ENCODE measurements around the gene GPRC6A. TPM values are rescaled to one million over a fixed set of nuclear protein-coding genes. Genes with fewer than 3 reads are reported as not detected.

GPRC6A gene
- total and polyA plus RNA-seq, 2 of the 13 experiments (the other 11 are each of a cell fraction or from before 2014, with no cell fraction given), result not detected

DNA sequence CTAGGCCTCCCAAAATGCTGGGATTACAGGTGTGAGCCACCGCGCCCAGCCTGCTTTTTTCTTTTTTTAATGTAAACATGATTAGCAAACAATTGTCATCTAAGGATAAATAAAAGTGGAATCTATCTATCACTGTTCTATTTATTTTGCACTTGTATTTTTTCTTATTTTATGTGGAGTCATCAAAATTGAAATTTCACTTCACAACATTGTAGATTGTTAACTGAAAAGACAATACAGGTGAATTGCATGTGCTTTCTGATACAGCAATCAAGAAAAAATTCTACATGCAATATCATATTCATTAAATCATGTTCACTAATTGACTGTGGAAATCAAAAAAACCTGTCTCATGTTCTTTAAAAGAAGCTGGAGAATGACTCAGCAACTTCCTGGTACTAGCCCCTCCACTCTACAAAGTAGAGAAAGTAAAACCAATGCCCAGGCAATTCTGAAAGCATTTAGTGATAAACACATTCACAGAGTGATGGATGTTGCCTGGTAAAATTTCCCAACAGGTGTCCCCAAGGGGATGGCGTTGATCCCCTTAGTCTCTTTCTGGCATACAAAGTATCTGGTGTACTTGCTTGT is 37.5 kb upstream of the GPRC6A start (continued):
- TF ChIP-seq, protein P1, sequence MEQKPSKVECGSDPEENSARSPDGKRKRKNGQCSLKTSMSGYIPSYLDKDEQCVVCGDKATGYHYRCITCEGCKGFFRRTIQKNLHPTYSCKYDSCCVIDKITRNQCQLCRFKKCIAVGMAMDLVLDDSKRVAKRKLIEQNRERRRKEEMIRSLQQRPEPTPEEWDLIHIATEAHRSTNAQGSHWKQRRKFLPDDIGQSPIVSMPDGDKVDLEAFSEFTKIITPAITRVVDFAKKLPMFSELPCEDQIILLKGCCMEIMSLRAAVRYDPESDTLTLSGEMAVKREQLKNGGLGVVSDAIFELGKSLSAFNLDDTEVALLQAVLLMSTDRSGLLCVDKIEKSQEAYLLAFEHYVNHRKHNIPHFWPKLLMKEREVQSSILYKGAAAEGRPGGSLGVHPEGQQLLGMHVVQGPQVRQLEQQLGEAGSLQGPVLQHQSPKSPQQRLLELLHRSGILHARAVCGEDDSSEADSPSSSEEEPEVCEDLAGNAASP (CRISPR knock-in tag; IDR thresholded peaks at IDR 0.05; ENCODE audit: borderline replicate concordance), result no peak
- no peak for TF ChIP-seq PHF20 (CRISPR knock-in tag; IDR thresholded peaks at IDR 0.05)
- no peak for TF ChIP-seq ZNF124 (CRISPR knock-in tag; IDR thresholded peaks at IDR 0.05)
- peak; percentile 83 to 93 for TF ChIP-seq MAFK (conservative IDR thresholded peaks at IDR 0.05 in 1 of 2, IDR thresholded peaks at IDR 0.05 in 1 of 2; ENCODE audit: low read length in 2 of 2)
- peak; percentile 64; the same call in 1 of the 2 replicates for TF ChIP-seq NFE2 (CRISPR knock-in tag; IDR thresholded peaks at IDR 0.05)
- TF ChIP-seq, protein P2, sequence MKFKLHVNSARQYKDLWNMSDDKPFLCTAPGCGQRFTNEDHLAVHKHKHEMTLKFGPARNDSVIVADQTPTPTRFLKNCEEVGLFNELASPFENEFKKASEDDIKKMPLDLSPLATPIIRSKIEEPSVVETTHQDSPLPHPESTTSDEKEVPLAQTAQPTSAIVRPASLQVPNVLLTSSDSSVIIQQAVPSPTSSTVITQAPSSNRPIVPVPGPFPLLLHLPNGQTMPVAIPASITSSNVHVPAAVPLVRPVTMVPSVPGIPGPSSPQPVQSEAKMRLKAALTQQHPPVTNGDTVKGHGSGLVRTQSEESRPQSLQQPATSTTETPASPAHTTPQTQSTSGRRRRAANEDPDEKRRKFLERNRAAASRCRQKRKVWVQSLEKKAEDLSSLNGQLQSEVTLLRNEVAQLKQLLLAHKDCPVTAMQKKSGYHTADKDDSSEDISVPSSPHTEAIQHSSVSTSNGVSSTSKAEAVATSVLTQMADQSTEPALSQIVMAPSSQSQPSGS (CRISPR knock-in tag; IDR thresholded peaks at IDR 0.05), result no peak
- TF ChIP-seq, protein P3, sequence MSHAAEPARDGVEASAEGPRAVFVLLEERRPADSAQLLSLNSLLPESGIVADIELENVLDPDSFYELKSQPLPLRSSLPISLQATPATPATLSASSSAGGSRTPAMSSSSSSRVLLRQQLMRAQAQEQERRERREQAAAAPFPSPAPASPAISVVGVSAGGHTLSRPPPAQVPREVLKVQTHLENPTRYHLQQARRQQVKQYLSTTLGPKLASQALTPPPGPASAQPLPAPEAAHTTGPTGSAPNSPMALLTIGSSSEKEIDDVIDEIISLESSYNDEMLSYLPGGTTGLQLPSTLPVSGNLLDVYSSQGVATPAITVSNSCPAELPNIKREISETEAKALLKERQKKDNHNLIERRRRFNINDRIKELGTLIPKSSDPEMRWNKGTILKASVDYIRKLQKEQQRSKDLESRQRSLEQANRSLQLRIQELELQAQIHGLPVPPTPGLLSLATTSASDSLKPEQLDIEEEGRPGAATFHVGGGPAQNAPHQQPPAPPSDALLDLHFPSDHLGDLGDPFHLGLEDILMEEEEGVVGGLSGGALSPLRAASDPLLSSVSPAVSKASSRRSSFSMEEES (CRISPR knock-in tag; IDR thresholded peaks at IDR 0.05), result no peak
- TF ChIP-seq ATF1 (CRISPR knock-in tag; IDR thresholded peaks at IDR 0.05), result no peak
- TF ChIP-seq SMYD3 (CRISPR knock-in tag; IDR thresholded peaks at IDR 0.05), result no peak
- TF ChIP-seq DR1 (CRISPR knock-in tag; IDR thresholded peaks at IDR 0.05), result no peak
- TF ChIP-seq SUZ12 (IDR thresholded peaks at IDR 0.05; ENCODE audit: low read depth, low read length), result no peak
- no peak for TF ChIP-seq THAP11 (CRISPR knock-in tag; IDR thresholded peaks at IDR 0.05)
- TF ChIP-seq NFE2L2 (IDR thresholded peaks at IDR 0.05; ENCODE audit: low read length), result peak; percentile 97
- TF ChIP-seq PAF1 (CRISPR knock-in tag; IDR thresholded peaks at IDR 0.05), result no peak
- no peak for TF ChIP-seq ZNF761 (CRISPR knock-in tag; conservative IDR thresholded peaks at IDR 0.05)
- no peak for TF ChIP-seq HCFC1 (IDR thresholded peaks at IDR 0.05; ENCODE audit: low read depth, low read length)
- TF ChIP-seq MIXL1 (CRISPR knock-in tag; IDR thresholded peaks at IDR 0.05), result no peak
- TF ChIP-seq, protein P4, sequence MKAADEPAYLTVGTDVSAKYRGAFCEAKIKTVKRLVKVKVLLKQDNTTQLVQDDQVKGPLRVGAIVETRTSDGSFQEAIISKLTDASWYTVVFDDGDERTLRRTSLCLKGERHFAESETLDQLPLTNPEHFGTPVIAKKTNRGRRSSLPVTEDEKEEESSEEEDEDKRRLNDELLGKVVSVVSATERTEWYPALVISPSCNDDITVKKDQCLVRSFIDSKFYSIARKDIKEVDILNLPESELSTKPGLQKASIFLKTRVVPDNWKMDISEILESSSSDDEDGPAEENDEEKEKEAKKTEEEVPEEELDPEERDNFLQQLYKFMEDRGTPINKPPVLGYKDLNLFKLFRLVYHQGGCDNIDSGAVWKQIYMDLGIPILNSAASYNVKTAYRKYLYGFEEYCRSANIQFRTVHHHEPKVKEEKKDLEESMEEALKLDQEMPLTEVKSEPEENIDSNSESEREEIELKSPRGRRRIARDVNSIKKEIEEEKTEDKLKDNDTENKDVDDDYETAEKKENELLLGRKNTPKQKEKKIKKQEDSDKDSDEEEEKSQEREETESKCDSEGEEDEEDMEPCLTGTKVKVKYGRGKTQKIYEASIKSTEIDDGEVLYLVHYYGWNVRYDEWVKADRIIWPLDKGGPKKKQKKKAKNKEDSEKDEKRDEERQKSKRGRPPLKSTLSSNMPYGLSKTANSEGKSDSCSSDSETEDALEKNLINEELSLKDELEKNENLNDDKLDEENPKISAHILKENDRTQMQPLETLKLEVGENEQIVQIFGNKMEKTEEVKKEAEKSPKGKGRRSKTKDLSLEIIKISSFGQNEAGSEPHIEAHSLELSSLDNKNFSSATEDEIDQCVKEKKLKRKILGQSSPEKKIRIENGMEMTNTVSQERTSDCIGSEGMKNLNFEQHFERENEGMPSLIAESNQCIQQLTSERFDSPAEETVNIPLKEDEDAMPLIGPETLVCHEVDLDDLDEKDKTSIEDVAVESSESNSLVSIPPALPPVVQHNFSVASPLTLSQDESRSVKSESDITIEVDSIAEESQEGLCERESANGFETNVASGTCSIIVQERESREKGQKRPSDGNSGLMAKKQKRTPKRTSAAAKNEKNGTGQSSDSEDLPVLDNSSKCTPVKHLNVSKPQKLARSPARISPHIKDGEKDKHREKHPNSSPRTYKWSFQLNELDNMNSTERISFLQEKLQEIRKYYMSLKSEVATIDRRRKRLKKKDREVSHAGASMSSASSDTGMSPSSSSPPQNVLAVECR (CRISPR knock-in tag; IDR thresholded peaks at IDR 0.05; ENCODE audit: borderline replicate concordance), result no peak
- no peak for TF ChIP-seq SAFB2 (CRISPR knock-in tag; IDR thresholded peaks at IDR 0.05; ENCODE audit: borderline replicate concordance, low read depth)

Data from HepG2 (cell line).